HG03103 (cell line): ENCODE results near the gene THADA.
"Not testable (repeated sequence)": the region's sequence is repeated elsewhere in the genome, so short reads cannot be mapped to it uniquely, and the experiment has no call there.

ENCODE experiments used
- ATAC-seq: cut with Tn5 transposase; IDR thresholded peaks from one replicate; pipeline ENCODE4 v1.9.1; 2021; ENCODE audit warnings: low read depth; ENCODE audit not compliant: unreplicated experiment

THADA gene, protein sequence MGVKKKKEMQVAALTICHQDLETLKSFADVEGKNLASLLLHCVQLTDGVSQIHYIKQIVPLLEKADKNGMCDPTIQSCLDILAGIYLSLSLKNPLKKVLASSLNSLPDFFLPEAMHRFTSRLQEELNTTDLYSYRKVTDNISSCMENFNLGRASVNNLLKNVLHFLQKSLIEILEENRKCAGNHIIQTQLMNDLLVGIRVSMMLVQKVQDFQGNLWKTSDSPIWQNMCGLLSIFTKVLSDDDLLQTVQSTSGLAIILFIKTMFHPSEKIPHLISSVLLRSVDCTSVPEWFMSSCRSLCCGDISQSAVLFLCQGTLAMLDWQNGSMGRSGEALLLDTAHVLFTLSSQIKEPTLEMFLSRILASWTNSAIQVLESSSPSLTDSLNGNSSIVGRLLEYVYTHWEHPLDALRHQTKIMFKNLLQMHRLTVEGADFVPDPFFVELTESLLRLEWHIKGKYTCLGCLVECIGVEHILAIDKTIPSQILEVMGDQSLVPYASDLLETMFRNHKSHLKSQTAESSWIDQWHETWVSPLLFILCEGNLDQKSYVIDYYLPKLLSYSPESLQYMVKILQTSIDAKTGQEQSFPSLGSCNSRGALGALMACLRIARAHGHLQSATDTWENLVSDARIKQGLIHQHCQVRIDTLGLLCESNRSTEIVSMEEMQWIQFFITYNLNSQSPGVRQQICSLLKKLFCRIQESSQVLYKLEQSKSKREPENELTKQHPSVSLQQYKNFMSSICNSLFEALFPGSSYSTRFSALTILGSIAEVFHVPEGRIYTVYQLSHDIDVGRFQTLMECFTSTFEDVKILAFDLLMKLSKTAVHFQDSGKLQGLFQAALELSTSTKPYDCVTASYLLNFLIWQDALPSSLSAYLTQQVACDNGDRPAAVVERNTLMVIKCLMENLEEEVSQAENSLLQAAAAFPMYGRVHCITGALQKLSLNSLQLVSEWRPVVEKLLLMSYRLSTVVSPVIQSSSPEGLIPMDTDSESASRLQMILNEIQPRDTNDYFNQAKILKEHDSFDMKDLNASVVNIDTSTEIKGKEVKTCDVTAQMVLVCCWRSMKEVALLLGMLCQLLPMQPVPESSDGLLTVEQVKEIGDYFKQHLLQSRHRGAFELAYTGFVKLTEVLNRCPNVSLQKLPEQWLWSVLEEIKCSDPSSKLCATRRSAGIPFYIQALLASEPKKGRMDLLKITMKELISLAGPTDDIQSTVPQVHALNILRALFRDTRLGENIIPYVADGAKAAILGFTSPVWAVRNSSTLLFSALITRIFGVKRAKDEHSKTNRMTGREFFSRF (N-terminal part only)

DNA sequence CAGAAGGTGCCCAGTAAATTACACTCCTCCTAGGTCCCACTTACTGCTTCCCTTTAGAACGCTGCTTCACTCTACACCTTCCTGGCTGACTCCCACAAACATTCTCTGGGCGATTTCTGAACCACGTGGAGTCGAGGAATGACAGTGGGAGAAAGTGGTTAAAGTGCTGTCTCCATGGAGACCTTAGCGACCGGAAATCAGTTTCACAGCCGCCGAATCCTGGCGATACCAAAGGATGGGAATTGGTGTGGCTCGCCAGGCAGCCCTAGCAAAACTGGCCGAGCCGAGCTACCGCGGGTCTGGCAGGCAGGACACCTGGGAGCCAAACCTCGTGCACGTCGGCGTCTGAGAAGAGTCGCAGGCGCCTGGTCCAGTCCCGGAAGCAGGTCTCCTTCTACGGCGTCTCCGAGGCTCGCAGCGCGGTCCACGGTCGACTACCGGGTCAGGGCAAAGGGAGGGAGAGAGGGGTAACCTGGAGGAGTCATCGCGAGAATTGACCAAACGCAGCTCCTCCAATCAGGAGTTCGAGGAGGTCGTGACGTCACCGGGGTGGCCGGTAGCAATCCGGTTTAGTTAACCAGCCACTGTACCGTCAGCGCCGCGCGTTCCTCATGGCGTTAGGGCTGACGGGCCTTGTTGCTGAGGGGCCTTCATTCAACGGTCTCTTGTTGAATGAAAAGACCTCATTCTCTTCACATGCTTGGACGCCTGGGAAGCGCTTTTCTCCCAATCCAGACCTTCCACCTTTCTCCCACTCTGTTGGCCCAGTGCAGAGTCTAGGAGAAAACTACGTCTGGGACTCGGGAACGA, at the start of gene THADA:
Gene THADA (minus strand): TSS at position 436 of the 810 bp plus-strand sequence. CDS start 3,646 bp downstream, outside the sequence.
- ATAC-seq: peak; percentile 96

DNA sequence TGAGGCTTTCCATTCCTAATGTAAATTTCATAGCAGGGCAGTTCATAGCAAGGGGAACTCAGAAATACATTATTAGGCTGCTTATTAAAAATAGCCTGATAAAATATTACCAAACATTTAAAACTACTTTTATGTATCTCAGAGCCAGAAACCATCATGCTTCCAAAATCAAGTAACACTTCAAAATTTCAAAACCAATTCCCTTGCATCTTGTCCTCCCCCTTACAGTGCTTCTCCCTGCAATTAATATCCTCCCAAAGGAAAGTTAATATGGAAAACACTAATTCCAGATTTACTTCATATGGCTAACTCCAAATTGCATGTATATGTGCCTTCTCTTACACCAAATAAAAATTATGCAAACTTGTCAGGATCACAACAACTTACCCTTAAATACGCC, 47.8 kb upstream of the THADA start:
- no peak for ATAC-seq

DNA sequence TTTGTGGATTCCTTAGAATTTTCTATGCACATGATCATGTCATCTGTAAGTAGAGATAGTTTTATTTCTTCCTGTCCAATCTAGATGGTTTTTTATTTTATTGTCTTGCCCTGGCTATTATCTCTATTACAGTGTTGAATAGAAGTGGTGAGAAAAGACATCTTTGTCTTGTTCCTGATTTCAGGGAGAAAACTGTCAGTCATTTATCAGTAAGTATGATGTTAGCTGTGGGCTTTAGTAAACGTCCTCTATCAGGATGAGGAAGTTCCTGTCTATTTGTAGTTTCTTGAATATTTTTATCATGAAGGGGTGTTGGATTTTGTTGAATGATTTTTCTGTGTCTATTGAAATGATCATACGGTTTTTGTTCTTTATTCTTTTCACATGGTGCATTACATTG, 46.5 kb upstream of the THADA start:
- no peak for ATAC-seq

DNA sequence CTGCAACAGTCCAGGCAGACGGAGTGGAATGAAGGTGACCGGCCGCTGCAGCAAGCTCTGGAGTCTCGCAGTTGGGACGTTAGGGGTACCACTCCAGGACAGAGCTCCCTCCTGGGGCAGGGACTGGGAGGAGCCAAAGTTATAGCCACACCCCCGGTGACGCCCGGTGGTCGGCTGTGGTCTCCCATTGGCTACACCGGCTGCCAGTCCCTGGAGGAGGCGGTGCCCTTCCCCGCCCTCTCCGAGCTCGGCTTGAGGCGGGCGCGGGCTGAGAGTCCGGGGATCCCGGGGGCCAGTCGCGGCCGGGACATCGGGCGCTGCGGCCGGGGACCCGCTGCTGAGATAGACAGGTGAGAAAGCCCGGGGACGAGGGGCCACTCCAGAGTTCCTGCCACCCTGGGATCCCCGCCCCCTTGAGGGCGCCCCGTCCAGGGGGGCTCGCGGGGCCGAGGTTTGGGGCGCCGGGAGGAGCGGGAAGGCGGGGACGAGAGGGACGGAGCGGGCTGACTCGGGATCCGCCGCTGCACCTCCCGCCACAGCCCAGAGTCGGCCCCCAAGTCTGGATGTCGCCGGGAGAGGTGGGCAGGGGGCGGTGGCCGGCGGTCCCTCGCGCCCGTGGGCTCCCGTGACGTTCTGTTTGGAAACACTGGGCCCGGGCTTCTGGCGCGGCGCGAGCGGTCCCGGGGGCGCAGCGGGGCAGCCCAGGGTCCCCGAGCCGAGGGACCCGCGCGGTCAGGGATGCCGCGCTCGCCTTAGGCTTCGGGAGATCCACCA, 41.4 kb upstream of the THADA start, which contains the start of gene PLEKHH2:
Gene PLEKHH2 (plus strand): TSS at position 231 of the 774 bp plus-strand sequence. CDS start 7,414 bp downstream, outside the sequence.
- ATAC-seq: peak; percentile 100

DNA sequence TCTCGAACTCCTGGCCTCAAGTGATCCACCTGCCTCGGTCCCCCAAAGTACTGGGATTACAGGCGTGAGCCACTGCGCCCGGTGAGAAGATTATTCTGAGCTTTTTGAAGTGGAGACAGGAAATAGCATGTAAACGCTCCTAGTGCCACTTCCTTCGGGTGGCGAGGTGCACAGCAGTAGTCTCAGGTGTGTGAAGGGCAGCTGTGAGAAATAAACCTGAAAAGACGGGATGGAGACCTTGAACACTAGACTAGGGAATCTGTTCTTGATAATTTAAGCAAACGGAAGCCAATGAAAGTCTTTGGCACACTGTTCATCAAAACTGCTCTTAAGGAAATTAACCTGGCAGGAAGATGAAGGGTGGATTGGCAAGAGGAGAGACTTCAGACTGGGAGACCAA, 40.8 kb upstream of the THADA start:
- ATAC-seq: no peak

DNA sequence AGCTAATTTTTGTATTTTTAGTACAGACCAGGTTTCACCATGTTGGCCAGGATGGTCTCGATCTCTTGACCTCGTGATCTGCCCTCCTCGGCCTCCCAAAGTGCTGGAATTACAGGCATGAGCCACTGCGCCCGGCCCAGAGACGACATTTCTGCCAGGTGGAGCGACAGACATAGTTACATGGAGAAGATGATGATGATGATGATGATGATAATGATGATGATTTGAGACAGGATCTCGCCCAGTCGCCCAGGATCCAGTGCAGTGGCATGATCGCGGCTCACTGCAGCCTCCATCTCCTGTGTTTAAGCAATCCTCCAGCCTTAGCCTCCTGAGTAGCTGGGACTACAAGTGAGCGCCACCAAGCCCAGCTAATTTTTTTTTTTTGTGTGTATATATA, 40.3 kb upstream of the THADA start:
- not testable (repeated sequence) for ATAC-seq

DNA sequence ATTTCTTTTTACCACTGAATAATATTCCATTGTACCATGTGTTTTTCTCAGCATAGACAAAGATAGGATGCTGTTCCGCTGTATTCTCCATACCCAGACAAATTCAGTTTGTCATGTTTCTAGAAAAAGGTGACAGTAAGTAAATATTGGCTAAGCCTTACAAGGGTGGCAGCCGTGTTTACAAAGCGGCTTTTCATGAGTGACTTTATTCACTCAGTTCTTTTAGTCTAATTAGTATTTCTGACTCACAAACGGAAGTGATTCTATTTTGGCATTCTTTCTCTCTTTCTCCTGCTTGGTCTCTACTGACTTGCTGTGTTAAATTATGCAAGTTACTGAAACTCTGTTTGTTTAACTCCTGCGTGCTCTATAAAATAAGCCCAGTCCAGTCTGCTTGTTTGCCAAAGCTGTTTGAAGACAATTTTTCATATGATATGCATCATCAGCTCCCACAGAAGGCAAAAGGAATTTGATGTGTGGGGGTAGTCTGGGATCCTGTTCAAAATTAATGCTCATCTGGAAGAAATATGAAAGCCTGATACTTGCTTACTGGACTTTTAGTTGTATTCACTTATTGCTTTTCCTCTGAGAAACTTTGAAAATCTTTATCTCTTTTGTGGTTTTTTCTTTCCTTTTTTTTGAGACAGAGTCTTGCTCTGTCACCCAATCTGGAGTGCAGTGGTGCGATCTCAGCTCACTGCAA, 38.9 kb upstream of the THADA start:
- no peak for ATAC-seq

DNA sequence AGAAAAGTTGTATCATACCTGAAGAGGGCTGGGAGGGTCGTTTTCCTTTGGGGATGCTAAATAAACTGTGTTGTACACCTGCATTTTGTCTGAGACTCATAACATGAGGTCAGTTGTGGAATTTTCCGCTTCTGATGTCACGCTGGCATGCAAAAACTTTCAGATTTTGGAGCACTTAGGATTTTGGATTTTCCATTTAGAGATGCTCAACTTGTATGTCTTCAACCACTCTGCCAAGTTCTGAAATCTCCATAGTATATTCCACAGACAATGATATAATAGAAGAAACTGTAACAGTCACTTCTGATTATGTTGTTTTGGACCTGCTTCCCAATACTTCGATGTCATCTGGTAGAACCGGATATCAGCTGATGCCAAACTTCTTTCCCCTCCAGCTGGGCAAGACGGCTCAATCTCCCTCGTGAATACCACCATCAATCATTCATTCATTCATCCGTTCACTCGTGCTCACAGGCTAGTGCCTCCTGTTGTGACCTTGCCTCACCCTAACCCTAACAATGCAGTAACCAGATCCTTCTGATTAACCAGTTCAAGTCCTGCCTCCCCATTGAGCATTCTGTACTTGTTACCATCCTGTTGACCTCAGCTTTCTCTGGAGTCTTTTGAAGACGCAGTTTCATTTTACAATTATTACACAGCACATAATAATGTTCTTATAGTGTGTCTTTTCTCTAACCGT, 35.9 kb upstream of the THADA start:
- no peak for ATAC-seq

DNA sequence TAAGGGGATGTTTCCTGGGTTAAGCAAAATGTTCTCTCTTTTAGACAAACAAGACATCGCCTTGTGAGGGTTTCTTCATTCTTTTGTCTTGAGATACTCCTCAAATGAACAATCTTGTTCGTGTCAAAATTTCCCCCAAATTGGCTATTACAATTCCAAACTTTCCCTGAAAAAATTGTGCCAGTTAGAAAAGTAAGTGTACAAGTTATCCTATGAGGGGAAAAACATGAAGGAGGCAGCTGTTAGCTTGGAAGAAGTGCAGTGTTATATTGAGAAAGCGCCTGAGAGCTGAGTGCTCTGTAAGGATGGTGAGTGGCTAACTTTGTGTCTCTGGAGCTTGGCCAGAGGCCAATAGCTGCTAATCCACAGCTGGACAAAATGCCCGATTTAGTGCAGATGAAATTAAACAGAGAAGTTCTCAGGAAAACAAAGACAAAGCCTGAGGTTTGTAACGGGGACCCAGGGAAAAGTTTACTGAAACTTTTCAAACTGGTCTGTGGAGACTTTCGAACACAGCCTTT, 27.2 kb upstream of the THADA start:
- no peak for ATAC-seq

DNA sequence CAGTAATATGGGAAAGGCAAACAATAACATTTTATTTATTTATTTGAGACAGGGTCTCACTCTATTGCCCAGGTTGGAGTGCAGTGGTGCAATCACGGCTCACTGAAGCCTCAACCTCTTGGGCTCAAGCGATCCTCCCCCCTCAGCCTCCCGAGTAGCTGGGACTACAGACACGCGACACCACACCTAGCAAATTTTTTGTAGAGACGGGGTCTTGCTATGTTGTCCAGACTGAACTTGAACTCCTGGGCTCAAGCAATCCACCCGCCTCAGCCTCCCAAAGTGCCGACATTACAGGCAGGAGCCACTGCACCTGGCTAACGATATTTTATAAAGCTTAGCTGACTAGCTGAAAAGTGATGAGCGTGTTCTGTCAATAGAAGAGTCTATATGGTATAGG, 23.7 kb upstream of the THADA start:
- no peak for ATAC-seq

DNA sequence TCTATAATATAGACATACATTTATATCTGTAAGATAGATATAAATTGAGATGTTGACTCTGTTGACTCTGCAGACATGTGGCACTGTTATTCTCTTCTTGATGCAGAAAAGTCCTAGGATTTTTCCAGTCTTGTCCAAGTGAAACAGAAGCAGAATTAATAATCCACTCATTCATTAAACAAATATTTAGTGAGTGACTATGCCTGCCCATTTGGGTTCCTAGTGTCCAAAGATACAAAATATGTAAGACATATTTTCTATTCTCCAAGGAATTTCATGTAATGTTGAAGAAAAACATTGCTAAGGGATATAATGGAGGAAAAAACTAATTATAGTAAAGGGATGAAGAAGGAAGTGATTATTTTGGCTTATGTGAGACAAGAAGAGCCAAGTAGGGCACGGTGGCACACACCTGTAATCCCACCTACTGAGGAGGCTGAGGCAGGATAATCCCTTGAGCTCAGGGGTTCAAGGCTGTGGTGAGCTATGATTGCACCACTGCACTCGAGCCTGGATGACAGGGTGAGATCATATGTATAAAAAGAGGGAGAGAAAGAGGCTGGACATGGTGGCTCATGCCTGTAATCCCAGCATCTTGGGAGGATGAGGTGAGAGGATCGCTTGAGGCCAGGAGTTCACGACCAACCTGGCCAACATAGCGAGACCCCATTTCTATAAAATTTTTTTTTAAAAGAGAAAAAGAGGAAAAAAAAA, 21.3 kb upstream of the THADA start:
- no peak for ATAC-seq

DNA sequence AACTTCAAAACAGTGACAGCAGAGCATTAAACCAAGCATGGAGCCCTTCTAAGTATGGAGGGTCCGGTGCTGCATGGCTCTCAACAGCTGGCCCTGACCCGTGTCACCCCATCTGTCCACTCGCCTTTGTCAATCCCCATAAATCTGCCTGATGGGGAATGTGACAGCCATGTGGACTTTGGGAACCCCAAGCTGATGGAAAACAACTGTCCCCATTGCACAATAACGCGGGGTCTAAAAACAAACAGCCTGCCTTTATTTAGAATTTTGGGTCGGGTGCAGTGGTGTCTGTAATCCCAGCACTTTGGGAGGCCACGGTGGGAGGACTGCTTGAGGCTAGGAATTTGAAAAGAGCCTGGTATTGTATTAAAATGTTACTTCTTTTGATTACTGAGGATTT, 17.1 kb upstream of the THADA start:
- ATAC-seq: no peak

DNA sequence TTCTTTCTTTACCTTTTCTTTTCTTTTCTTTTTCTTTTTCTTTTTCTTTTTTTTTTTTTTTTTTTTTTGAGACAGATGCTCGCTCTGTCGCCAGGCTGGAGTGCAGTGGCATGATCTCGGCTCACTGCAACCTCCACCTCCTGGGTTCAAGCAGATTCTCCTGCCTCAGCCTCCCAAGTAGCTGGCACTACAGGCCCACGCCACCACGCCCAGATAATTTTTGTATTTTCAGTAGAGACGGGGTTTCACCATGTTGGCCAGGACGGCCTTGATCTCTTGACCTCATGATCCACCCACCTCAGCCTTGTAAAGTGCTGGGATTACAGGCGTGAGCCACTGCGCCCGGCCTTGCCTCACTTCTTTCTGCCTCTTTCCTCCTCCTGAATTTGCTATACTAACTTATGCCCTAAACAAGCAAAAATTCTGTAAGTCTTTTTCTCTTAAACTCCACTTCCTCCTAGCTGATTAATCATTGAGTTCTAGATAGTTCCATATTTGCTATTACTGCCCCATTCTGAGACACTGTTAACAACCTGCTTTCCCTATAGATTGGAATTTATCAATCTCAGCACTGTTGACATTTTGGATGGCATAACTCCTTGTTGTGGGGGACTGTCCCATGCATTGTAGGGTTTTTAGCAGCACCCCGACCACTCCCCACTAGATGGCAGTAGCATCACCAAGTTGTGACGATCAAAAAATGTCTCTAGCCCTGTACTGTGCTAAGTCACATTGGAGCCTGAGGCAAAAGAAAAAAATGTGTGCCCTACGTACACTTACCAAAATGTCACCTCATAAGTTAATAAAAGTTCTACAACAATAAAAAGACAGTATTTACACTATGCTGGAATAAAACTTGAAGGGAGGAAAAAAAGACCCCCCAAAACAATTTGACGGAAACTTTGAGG, 16.4 kb upstream of the THADA start:
- no peak for ATAC-seq

DNA sequence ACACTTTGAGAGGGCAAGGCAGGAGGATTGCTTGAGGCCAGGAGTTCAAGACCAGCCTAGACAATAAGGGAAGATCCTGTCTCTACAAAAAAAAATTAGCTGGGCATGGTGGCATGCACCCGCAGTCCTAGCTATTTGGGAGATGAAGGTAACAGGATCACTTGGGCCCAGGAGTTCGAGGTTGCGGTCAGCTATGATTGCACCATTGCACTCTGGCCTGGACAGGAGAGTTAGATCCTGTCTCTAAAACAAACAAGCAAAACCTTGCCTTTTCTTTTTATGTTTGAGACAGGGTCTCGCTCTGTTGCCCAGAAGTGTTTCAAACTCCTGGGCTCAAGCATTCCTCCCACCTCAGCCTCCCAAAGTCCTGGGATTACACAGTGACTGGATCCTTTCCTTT, 14.5 kb upstream of the THADA start:
- ATAC-seq: no peak

DNA sequence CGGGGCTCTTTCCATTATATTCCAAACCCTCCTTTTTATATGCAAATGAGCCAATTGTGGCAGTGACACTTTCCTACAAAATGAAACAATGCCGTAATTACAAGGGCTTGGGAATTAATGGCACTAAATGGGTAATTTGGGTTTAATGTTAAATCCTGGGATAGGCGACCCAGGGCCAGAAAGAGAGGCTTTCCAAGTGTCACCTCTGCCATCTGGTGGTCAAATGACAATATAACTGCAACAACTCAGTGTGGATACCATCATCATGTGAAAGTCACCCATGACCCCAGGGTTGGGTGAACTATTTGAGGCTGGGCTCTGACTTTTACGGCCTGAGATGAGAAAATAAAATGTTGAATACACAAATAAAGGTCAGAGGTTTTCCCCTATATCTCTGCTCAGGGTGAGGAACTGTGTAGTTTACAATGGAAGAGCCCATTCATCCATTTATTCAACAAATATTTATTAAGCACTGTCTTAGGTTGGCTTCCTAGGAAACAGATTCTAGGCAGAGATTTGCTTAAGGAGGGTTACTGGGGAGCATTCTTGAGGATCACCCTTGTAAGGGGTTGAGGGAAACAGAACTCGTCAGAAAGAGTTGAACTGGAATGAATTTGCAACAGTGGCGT, 13.6 kb upstream of the THADA start:
- no peak for ATAC-seq

DNA sequence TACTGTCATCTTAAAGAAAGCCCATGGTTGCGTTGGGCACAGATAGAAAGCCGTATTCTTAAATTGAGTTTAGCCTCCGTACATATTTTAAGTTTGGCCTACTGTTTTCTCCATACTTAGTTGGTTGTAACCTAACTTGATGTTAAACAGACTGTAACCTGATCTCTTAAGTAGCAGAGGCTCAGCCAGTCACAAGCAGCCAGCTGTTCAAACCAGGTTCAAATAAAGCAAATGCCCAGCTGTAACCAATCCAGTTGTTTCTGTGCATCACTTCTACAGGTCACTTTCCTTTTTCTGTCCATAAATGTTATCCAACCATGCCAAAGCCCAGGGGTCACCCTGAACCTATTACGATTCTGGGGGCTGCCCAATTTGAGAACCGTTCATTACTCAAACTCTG, 10.0 kb upstream of the THADA start:
- no peak for ATAC-seq
